ENCODE measurements around the gene LARP7. TPM values are rescaled to one million over a fixed set of nuclear protein-coding genes. Genes with fewer than 3 reads are reported as not detected.
"Not testable (repeated sequence)": the region's sequence is repeated elsewhere in the genome, so short reads cannot be mapped to it uniquely, and the experiment has no call there.

LARP7 gene
- total RNA-seq, 1 donor from 2014 or later, result 35.2 TPM

DNA sequence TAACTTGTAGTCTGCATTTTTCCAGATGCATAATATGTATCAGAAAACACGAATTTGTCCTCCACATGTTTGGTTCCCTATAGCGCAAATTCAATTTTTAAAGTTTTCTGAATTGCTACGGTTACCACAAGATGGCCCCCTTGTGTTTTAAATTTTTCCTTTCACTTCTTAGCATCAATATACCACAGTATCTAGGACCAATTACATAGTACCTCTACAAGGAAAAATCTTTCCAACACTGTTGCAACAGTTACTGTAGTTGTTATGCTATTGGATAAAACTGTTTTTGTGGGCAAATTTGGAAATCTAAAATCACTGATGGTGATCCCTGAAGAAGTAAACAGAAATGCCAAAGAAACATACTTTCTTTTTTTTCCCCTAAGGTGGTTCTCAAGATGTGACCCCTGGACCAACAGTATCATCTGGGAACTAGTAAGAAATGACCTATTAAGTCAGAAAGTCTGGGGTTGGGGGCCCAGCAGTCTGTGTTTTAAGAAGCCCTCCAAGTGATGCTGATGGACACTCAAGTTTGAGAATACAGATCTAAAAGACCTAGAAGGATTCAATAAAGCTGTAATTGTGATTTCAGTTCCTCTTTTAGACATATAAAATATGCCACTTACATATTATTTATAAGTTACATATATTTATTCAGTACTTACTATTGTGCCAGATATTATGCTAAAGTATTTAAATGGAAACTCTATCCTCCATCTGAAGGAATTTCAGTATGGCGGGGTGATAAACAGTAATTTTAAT lies 3.3 kb upstream of the LARP7 start:
- H3K36me3 ChIP-seq, result no peaks in the 10 kb centered on the region
- peaks cover 16% of the 10 kb centered on the region for H3K4me1 ChIP-seq
- no peaks in the 10 kb centered on the region for H3K9me3 ChIP-seq
- DNase-seq (no peak), ATAC-seq (no peak)
- H3K27me3 ChIP-seq, result no peaks in the 10 kb centered on the region
- H3K4me3 ChIP-seq, result no peak overlapping the region
- intact Hi-C loops (cut with DNase I), result no loop called here
- H3K27ac ChIP-seq, result no peak overlapping the region
- TF ChIP-seq CTCF (IDR thresholded peaks at IDR 0.05), result peak; percentile 47

GRCh38 chr4:112637552-112637866 lies 566 bp downstream of the LARP7 start:
- intact Hi-C loops (cut with DNase I), result no loop called here
- Histone ChIP-seq H3K4me3 (peak overlapping the region; percentile 83), H3K9me3 (no peaks in the 10 kb centered on the region), H3K27me3 (no peaks in the 10 kb centered on the region), H3K27ac (peak overlapping the region; percentile 94), H3K4me1 (peaks cover 21% of the 10 kb centered on the region), H3K36me3 (no peaks in the 10 kb centered on the region)
- DNase-seq (no peak), ATAC-seq (no peak)
- TF ChIP-seq CTCF (IDR thresholded peaks at IDR 0.05), result no peak

DNA sequence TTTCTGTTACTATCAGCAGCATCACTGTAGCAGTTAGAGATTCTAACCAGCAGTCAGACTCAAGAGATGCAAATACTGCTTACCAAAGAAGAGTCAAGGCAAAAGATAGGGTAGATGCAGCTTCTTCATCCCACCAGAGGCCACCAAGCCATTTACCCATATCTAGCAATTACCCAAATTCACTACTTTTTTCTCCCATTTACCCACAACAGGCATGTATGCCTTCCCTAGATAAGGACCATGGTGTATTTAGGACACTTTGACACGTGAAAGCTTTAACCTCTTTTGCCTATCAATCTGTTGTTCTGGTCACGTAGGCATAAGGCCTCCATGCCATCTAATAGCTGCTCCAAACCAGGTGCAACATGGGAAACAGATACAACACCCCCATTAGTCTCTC lies 5.6 kb downstream of the LARP7 start:
- peaks cover 33% of the 10 kb centered on the region for H3K36me3 ChIP-seq
- DNase-seq, result no peak
- ATAC-seq, result no peak
- no peaks in the 10 kb centered on the region for H3K9me3 ChIP-seq
- H3K27me3 ChIP-seq, result no peaks in the 10 kb centered on the region
- H3K4me1 ChIP-seq, result peaks cover 14% of the 10 kb centered on the region
- H3K27ac ChIP-seq, result no peak overlapping the region
- H3K4me3 ChIP-seq, result no peak overlapping the region
- no peak for TF ChIP-seq CTCF (IDR thresholded peaks at IDR 0.05)
- intact Hi-C loops (cut with DNase I), result no loop called here

- H3K27me3 ChIP-seq; H3K4me1 ChIP-seq; DNase-seq; H3K27ac ChIP-seq; ATAC-seq; intact Hi-C loops (cut with DNase I); H3K4me3 ChIP-seq; H3K9me3 ChIP-seq: not testable (repeated sequence)
- H3K36me3 ChIP-seq, result peaks cover 57% of the 10 kb centered on the region
Observed at GRCh38 chr4:112644595-112645535, 7.9 kb downstream of the LARP7 start.

DNA sequence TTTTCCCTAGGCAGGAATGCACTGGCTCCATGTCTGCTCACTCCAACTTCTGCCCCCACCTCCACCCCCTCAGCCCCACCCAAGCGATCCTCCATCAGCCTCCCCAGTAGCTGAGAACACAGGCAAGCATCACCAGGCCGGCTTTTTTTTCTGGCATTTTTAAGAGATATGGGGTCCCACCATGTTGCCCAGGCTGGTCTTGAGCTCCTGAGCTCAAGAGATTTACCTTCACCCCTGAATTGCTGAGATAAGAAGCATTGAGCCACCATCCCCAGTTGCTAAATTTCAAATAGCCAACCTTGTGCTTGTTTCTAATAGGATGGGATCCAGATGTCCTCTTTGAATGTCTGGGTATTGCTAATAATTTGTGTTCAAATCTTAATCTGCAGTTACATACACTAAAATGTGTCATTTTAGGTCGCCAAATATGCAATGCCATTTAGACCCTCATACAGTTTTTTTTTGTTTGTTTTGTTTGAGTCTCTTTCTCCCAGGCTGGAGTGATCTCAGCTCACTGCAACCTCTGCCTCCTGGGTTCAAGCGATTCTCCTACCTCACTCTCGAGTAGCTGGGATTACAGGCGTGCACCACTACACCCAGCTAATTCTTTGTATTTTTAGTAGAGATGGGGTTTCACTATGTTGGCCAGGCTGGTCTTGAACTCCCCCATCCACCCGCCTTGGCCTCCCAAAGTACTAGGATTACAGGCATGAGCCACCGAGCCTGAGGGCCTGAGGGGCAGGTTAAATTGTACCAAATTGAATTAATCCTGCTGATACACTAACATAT lies 8.8 kb downstream of the LARP7 start:
- DNase-seq, result no peak
- H3K9me3 ChIP-seq, result no peaks in the 10 kb centered on the region
- TF ChIP-seq CTCF (IDR thresholded peaks at IDR 0.05), result no peak
- peaks cover 65% of the 10 kb centered on the region for H3K36me3 ChIP-seq
- H3K4me1 ChIP-seq, result no peaks in the 10 kb centered on the region
- no peak overlapping the region for H3K4me3 ChIP-seq
- no peak overlapping the region for H3K27ac ChIP-seq
- ATAC-seq, result no peak
- no peaks in the 10 kb centered on the region for H3K27me3 ChIP-seq
- intact Hi-C loops (cut with DNase I), result no loop called here
